ENCODE measurements around the gene GABRQ. TPM values are rescaled to one million over a fixed set of nuclear protein-coding genes. Genes with fewer than 3 reads are reported as not detected.
"Not testable (repeated sequence)": the region's sequence is repeated elsewhere in the genome, so short reads cannot be mapped to it uniquely, and the experiment has no call there.

The GABRQ gene
- total and polyA plus RNA-seq, 4 donors: 0.01 to 0.05 TPM; not detected in 2

DNA sequence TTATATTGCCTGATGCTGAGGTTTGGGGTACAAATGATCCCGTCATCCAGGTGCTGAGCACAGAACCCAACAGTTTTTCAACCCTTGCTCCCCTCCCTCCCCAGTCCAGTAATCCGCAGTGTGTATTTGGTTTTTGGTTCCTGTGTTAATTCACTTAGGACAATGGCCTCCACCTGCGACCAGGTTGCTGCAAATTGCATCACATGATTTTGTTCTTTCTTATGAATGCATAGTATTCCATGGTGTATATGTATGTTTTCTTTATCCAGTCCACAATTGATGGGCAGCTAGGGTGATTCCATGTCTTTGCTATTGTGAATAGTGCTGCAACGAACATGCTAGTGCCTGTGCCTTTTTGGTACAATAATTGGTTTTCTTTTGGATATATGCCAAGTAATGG is 25.4 kb downstream of the GABRQ start:
- Histone ChIP-seq H3K36me3 (ENCODE audit: control insufficient read depth in 4 of 4, insufficient read depth in 3 of 4, low read depth in 1 of 4, low read length in 3 of 4) (no peaks in the 10 kb centered on the region), H3K27ac (ENCODE audit: low read depth in 1 of 2, low read length in 2 of 2) (no peak overlapping the region), H3K4me1 (ENCODE audit: control insufficient read depth in 4 of 4, insufficient read depth in 4 of 4, low read length in 3 of 4) (no peaks in the 10 kb centered on the region), H3K9me3 (ENCODE audit: control insufficient read depth in 4 of 4, low read length in 3 of 4) (peaks cover 0 to 2% (median 0%) of the 10 kb centered on the region in 4 donors), H3K27me3 (ENCODE audit: control insufficient read depth in 4 of 4, insufficient read depth in 4 of 4, low read length in 3 of 4) (peaks cover 0 to 4% (median 0%) of the 10 kb centered on the region in 4 donors), H3K9ac (ENCODE audit: low read depth in 1 of 2, low read length in 2 of 2) (no peak overlapping the region), H3K4me3 (ENCODE audit: low read depth in 1 of 3, low read length in 3 of 3) (no peak overlapping the region)
- TF ChIP-seq JUND (IDR thresholded peaks at IDR 0.05): no peak
- TF ChIP-seq, protein P1, sequence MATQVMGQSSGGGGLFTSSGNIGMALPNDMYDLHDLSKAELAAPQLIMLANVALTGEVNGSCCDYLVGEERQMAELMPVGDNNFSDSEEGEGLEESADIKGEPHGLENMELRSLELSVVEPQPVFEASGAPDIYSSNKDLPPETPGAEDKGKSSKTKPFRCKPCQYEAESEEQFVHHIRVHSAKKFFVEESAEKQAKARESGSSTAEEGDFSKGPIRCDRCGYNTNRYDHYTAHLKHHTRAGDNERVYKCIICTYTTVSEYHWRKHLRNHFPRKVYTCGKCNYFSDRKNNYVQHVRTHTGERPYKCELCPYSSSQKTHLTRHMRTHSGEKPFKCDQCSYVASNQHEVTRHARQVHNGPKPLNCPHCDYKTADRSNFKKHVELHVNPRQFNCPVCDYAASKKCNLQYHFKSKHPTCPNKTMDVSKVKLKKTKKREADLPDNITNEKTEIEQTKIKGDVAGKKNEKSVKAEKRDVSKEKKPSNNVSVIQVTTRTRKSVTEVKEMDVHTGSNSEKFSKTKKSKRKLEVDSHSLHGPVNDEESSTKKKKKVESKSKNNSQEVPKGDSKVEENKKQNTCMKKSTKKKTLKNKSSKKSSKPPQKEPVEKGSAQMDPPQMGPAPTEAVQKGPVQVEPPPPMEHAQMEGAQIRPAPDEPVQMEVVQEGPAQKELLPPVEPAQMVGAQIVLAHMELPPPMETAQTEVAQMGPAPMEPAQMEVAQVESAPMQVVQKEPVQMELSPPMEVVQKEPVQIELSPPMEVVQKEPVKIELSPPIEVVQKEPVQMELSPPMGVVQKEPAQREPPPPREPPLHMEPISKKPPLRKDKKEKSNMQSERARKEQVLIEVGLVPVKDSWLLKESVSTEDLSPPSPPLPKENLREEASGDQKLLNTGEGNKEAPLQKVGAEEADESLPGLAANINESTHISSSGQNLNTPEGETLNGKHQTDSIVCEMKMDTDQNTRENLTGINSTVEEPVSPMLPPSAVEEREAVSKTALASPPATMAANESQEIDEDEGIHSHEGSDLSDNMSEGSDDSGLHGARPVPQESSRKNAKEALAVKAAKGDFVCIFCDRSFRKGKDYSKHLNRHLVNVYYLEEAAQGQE (IDR thresholded peaks at IDR 0.05): no peak
- TF ChIP-seq RAD21 (IDR thresholded peaks at IDR 0.05): no peak
- TF ChIP-seq FOXA1 (IDR thresholded peaks at IDR 0.05): no peak
- no peak for TF ChIP-seq RXRA (IDR thresholded peaks at IDR 0.05)
- no peak for TF ChIP-seq YY1 (IDR thresholded peaks at IDR 0.05)
- TF ChIP-seq SP1 (IDR thresholded peaks at IDR 0.05): no peak
- TF ChIP-seq, protein P2, sequence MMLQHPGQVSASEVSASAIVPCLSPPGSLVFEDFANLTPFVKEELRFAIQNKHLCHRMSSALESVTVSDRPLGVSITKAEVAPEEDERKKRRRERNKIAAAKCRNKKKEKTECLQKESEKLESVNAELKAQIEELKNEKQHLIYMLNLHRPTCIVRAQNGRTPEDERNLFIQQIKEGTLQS (IDR thresholded peaks at IDR 0.05): no peak
- no peak for TF ChIP-seq FOXA2 (IDR thresholded peaks at IDR 0.05)
- no peak for TF ChIP-seq EGR1 (IDR thresholded peaks at IDR 0.05; ENCODE audit: low read depth in 2 of 2)
- TF ChIP-seq HNF4G (IDR thresholded peaks at IDR 0.05): no peak
- WGBS: 62% methylated on average over 4 of the region's 4 CpGs
- DNase-seq (ENCODE audit: low spot score): no peak

DNA sequence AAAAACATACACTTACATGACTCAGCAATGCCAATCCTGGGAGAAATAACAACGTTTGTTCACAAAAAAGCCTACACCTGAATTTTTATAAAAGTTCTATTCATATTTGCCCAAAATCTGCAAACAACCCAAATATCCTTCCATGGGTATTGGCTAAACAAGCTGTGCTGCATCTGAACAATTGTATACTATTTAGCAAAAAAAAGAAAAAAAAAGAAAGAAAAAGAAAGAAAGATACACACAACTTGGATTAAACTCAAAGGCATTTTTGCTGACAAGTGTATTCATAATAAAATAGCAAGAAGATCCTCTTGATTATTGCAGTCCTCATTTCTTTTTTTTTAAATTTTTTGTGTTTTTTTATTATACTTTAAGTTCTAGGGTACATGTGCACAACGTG is 36.4 kb downstream of the GABRQ start:
- Histone ChIP-seq H3K4me3 (ENCODE audit: low read depth in 1 of 3, low read length in 3 of 3) (no peak overlapping the region), H3K27me3 (ENCODE audit: control insufficient read depth in 4 of 4, insufficient read depth in 4 of 4, low read length in 3 of 4) (no peaks in the 10 kb centered on the region), H3K4me1 (ENCODE audit: control insufficient read depth in 4 of 4, insufficient read depth in 4 of 4, low read length in 3 of 4) (no peaks in the 10 kb centered on the region), H3K9ac (ENCODE audit: low read depth in 1 of 2, low read length in 2 of 2) (no peak overlapping the region), H3K9me3 (ENCODE audit: control insufficient read depth in 4 of 4, low read length in 3 of 4) (no peaks in the 10 kb centered on the region), H3K36me3 (ENCODE audit: control insufficient read depth in 4 of 4, insufficient read depth in 3 of 4, low read depth in 1 of 4, low read length in 3 of 4) (no peaks in the 10 kb centered on the region), H3K27ac (ENCODE audit: low read depth in 1 of 2, low read length in 2 of 2) (no peak overlapping the region)
- WGBS: 74% methylated on average over 2 of the region's 2 CpGs
- DNase-seq (ENCODE audit: low spot score): no peak
- TF ChIP-seq, protein P3, sequence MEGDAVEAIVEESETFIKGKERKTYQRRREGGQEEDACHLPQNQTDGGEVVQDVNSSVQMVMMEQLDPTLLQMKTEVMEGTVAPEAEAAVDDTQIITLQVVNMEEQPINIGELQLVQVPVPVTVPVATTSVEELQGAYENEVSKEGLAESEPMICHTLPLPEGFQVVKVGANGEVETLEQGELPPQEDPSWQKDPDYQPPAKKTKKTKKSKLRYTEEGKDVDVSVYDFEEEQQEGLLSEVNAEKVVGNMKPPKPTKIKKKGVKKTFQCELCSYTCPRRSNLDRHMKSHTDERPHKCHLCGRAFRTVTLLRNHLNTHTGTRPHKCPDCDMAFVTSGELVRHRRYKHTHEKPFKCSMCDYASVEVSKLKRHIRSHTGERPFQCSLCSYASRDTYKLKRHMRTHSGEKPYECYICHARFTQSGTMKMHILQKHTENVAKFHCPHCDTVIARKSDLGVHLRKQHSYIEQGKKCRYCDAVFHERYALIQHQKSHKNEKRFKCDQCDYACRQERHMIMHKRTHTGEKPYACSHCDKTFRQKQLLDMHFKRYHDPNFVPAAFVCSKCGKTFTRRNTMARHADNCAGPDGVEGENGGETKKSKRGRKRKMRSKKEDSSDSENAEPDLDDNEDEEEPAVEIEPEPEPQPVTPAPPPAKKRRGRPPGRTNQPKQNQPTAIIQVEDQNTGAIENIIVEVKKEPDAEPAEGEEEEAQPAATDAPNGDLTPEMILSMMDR (IDR thresholded peaks at IDR 0.05; ENCODE audit: low read depth, low read length, missing input control): no peak
- TF ChIP-seq, protein P1 (IDR thresholded peaks at IDR 0.05): no peak
- TF ChIP-seq JUND (IDR thresholded peaks at IDR 0.05): no peak

DNA sequence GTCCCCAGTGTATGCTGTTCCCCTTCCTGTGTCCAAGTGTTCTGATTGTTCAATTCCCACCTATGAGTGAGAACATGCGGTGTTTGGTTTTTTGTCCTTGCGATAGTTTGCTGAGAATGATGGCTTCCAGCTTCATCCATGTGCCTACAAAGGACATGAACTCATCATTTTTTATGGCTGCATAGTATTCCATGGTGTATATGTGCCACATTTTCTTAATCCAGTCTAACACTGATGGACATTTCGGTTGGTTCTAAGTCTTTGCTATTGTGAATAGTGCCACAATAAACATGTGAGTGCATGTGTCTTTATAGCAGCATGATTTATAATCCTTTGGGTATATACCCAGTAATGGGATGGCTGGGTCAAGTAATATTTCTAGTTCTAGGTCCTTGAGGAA is 37.0 kb downstream of the GABRQ start:
- not testable (repeated sequence) for H3K9me3 ChIP-seq (ENCODE audit: control insufficient read depth in 4 of 4, low read length in 3 of 4)

DNA sequence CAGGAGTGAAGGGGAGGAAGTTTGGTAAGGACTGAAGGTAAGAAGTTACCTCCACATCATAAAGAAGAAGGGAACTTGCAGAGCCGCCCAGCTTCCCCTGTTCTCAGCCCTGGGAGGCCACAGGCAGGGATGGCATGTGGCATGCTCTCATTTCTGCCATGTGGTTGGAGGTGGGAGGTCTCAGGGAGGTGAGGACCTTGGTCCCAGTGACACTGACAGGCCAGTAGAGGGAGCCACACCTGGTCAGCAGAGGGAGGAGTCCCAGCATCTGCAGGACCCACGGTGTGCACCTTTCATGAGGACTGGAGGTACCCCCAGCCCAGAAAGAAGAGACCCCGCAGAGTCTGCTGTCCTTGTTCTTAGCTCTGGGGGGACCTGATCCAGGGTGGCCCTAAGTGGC is 43.3 kb downstream of the GABRQ start:
- H3K4me1 ChIP-seq (ENCODE audit: control insufficient read depth in 4 of 4, insufficient read depth in 4 of 4, low read length in 3 of 4); H3K27me3 ChIP-seq (ENCODE audit: control insufficient read depth in 4 of 4, insufficient read depth in 4 of 4, low read length in 3 of 4); H3K9ac ChIP-seq (ENCODE audit: low read depth in 1 of 2, low read length in 2 of 2); H3K27ac ChIP-seq (ENCODE audit: low read depth in 1 of 2, low read length in 2 of 2); H3K36me3 ChIP-seq (ENCODE audit: control insufficient read depth in 4 of 4, insufficient read depth in 3 of 4, low read depth in 1 of 4, low read length in 3 of 4); H3K4me3 ChIP-seq (ENCODE audit: low read depth in 1 of 3, low read length in 3 of 3); H3K9me3 ChIP-seq (ENCODE audit: control insufficient read depth in 4 of 4, low read length in 3 of 4); DNase-seq (ENCODE audit: low spot score): not testable (repeated sequence)
- no CpG with 5 or more reads among the region's 3 CpGs for WGBS

More for the DNA sequence above, 37.0 kb downstream of the GABRQ start:
- H3K4me3 ChIP-seq (ENCODE audit: low read depth in 1 of 3, low read length in 3 of 3); H3K27ac ChIP-seq (ENCODE audit: low read depth in 1 of 2, low read length in 2 of 2); DNase-seq (ENCODE audit: low spot score); H3K27me3 ChIP-seq (ENCODE audit: control insufficient read depth in 4 of 4, insufficient read depth in 4 of 4, low read length in 3 of 4); H3K4me1 ChIP-seq (ENCODE audit: control insufficient read depth in 4 of 4, insufficient read depth in 4 of 4, low read length in 3 of 4); H3K36me3 ChIP-seq (ENCODE audit: control insufficient read depth in 4 of 4, insufficient read depth in 3 of 4, low read depth in 1 of 4, low read length in 3 of 4); H3K9ac ChIP-seq (ENCODE audit: low read depth in 1 of 2, low read length in 2 of 2): not testable (repeated sequence)
- WGBS: 87% methylated on average over 3 of the region's 3 CpGs

Measured in liver (tissue), 9 donors.